ENCODE measurements around the gene IRF4.

Gene IRF4

GRCh38 chr6:445571-446417 is 54.2 kb downstream of the IRF4 start:
- no peak overlapping the region for H3K4me3 ChIP-seq (ENCODE audit: control insufficient read depth, low read depth, low read length)
- DNase-seq (ENCODE audit: low read depth): no peak
- TF ChIP-seq CTCF (IDR thresholded peaks at IDR 0.05; ENCODE audit: control insufficient read depth, insufficient read depth, low read depth, low read length, missing control alignments): no peak

GRCh38 chr6:446418-447366 is 55.1 kb downstream of the IRF4 start:
- no peak overlapping the region for H3K4me3 ChIP-seq (ENCODE audit: control insufficient read depth, low read depth, low read length)
- DNase-seq (ENCODE audit: low read depth): no peak

GRCh38 chr6:447381-448165 is 56.0 kb downstream of the IRF4 start:
- DNase-seq (ENCODE audit: low read depth): no peak
- H3K4me3 ChIP-seq (ENCODE audit: control insufficient read depth, low read depth, low read length): no peak overlapping the region
- no peak for TF ChIP-seq CTCF (IDR thresholded peaks at IDR 0.05; ENCODE audit: control insufficient read depth, insufficient read depth, low read depth, low read length, missing control alignments)

More at GRCh38 chr6:446418-447366, 55.1 kb downstream of the IRF4 start:
- TF ChIP-seq CTCF (IDR thresholded peaks at IDR 0.05; ENCODE audit: control insufficient read depth, insufficient read depth, low read depth, low read length, missing control alignments): no peak

- no peak for TF ChIP-seq CTCF (IDR thresholded peaks at IDR 0.05; ENCODE audit: control insufficient read depth, insufficient read depth, low read depth, low read length, missing control alignments)
- H3K4me3 ChIP-seq (ENCODE audit: control insufficient read depth, low read depth, low read length): no peak overlapping the region
These were observed 56.9 kb downstream of the IRF4 start for GRCh38 chr6:448296-449056.

GRCh38 chr6:449057-449430 is 57.5 kb downstream of the IRF4 start:
- no peak for TF ChIP-seq CTCF (IDR thresholded peaks at IDR 0.05; ENCODE audit: control insufficient read depth, insufficient read depth, low read depth, low read length, missing control alignments)
- H3K4me3 ChIP-seq (ENCODE audit: control insufficient read depth, low read depth, low read length): no peak overlapping the region
- no peak for DNase-seq (ENCODE audit: low read depth)

More at GRCh38 chr6:448296-449056, 56.9 kb downstream of the IRF4 start:
- no peak for DNase-seq (ENCODE audit: low read depth)

All from AG09309 (cell line).